ENCODE measurements around the gene RELN. TPM values are rescaled to one million over a fixed set of nuclear protein-coding genes. Genes with fewer than 3 reads are reported as not detected.

RELN gene
- total RNA-seq, 1 experiment from 2014 or later, result 4.3 TPM

DNA sequence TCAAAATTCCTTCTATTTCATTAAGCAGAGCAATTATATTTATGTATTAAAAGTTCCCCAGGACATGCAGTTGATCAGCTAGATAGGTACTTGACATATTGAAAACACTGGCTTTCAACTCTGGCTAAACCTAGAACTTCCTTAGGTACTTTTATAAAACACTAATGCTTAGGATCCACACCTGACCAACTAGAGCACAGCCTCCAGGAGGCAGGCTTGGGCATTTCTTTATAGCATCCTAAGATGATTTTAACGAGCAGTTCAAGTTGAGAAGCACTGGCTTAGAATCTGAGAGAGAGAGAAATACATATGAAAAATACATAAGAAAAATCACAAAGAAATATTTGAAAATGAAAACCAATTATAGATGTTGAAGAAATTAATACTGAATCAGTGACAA is 564.3 kb downstream of the RELN start:
- Mint-ChIP-seq H3K27me3 (ENCODE audit: insufficient read depth, unreplicated experiment) (no peaks in the 10 kb centered on the region), H3K36me3 (ENCODE audit: insufficient read depth, unreplicated experiment) (no peaks in the 10 kb centered on the region), H3K4me3 (ENCODE audit: unreplicated experiment) (no peak overlapping the region), H3K9me3 (ENCODE audit: unreplicated experiment) (no peaks in the 10 kb centered on the region), H3K27ac (ENCODE audit: unreplicated experiment) (no peak overlapping the region), H3K4me1 (ENCODE audit: low read depth, unreplicated experiment) (no peaks in the 10 kb centered on the region)
- BruUV-seq (replicated peaks), result no TSS peak
- DNase-seq, result no peak
- no peaks in the 10 kb centered on the region for H3K9me3 ChIP-seq
- intact Hi-C loops (cut with micrococcal nuclease; ENCODE audit: unreplicated experiment), result no loop called here
- ChIA-PET CTCF (no interaction called here), POLR2A (no interaction called here)
- H3K4me1 ChIP-seq, result no peaks in the 10 kb centered on the region
- no peaks in the 10 kb centered on the region for H3K27me3 ChIP-seq (replicated peaks; ENCODE audit: control insufficient read depth, insufficient read depth, low read length)
- no peak overlapping the region for H3K4me3 ChIP-seq (ENCODE audit: low read depth, low read length)
- no peaks in the 10 kb centered on the region for H3K36me3 ChIP-seq (ENCODE audit: control insufficient read depth, insufficient read depth, low read length)
- TF ChIP-seq, protein P1, sequence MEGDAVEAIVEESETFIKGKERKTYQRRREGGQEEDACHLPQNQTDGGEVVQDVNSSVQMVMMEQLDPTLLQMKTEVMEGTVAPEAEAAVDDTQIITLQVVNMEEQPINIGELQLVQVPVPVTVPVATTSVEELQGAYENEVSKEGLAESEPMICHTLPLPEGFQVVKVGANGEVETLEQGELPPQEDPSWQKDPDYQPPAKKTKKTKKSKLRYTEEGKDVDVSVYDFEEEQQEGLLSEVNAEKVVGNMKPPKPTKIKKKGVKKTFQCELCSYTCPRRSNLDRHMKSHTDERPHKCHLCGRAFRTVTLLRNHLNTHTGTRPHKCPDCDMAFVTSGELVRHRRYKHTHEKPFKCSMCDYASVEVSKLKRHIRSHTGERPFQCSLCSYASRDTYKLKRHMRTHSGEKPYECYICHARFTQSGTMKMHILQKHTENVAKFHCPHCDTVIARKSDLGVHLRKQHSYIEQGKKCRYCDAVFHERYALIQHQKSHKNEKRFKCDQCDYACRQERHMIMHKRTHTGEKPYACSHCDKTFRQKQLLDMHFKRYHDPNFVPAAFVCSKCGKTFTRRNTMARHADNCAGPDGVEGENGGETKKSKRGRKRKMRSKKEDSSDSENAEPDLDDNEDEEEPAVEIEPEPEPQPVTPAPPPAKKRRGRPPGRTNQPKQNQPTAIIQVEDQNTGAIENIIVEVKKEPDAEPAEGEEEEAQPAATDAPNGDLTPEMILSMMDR (IDR thresholded peaks at IDR 0.05; ENCODE audit: insufficient read depth in 1 of 2, low read depth in 1 of 2, low read length in 1 of 2, severe bottlenecking in 1 of 2, unreplicated experiment in 1 of 2), result no peak

DNA sequence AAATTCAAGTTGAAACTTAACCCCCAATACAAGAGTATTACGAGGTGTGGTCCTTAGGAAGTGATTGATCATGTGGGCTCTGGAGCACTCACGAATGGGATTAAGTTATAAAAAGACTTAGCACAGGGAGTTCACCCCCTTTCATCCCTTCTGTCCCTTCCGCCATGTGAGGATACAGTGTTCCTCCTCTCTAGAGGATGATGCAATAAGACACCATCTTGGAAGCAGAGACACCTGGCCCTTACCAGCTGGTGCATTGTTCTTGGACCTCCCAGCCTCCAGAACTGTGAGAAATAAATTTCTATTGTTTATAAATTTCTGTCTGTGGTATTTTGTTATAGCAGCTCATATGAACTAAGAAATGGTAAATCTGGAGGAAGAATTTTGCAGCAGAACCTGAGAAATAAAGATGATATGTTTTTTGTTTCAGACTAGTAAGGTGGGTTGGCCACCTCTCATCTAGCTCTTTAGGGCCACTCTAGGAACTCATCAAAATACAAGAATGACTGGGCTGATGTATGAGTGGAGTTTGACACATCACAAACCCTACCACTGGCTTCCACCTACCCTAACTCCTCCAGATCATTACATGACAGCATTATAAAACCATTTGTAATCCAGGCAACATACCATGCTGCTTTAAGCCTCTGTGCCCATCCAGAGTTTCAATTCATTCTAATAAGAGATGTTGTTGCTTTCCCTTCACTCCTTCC is 565.8 kb downstream of the RELN start:
- no peaks in the 10 kb centered on the region for H3K36me3 ChIP-seq (ENCODE audit: control insufficient read depth, insufficient read depth, low read length)
- no peaks in the 10 kb centered on the region for H3K36me3 Mint-ChIP-seq (ENCODE audit: insufficient read depth, unreplicated experiment)
- no peak overlapping the region for H3K4me3 ChIP-seq (ENCODE audit: low read depth, low read length)
- no peak overlapping the region for H3K27ac Mint-ChIP-seq (ENCODE audit: unreplicated experiment)
- POLR2A ChIA-PET, result no interaction called here
- TF ChIP-seq, protein P1 (IDR thresholded peaks at IDR 0.05; ENCODE audit: insufficient read depth in 1 of 2, low read depth in 1 of 2, low read length in 1 of 2, severe bottlenecking in 1 of 2, unreplicated experiment in 1 of 2), result no peak
- intact Hi-C loops (cut with micrococcal nuclease; ENCODE audit: unreplicated experiment), result no loop called here
- H3K9me3 Mint-ChIP-seq (ENCODE audit: unreplicated experiment), result no peaks in the 10 kb centered on the region
- H3K9me3 ChIP-seq, result no peaks in the 10 kb centered on the region
- DNase-seq, result no peak
- H3K4me3 Mint-ChIP-seq (ENCODE audit: unreplicated experiment), result no peak overlapping the region
- CTCF ChIA-PET, result no interaction called here
- no peaks in the 10 kb centered on the region for H3K4me1 Mint-ChIP-seq (ENCODE audit: low read depth, unreplicated experiment)
- H3K27me3 ChIP-seq (replicated peaks; ENCODE audit: control insufficient read depth, insufficient read depth, low read length), result no peaks in the 10 kb centered on the region
- no TSS peak for BruUV-seq (replicated peaks)
- no peaks in the 10 kb centered on the region for H3K27me3 Mint-ChIP-seq (ENCODE audit: insufficient read depth, unreplicated experiment)
- H3K4me1 ChIP-seq, result no peaks in the 10 kb centered on the region

Other genes starting within 250 kb of the RELN start
- 26.9 and 37.0 TPM in 2 replicates for gene ORC5, start 218.4 kb upstream of the RELN start, total RNA-seq (2022)